HG03060 (cell line): ENCODE measurements around the gene NFIB.

Experiments
- ATAC-seq: cut with Tn5 transposase; IDR thresholded peaks from one replicate; pipeline ENCODE4 v1.9.1; 2021; ENCODE audit warnings: low read depth, moderate number of reproducible peaks; ENCODE audit not compliant: unreplicated experiment

Gene NFIB

GRCh38 chr9:14251154-14252071 is 62.5 kb downstream of the NFIB start:
- no peak for ATAC-seq

- no peak for ATAC-seq
Observed at GRCh38 chr9:14250794-14251153, 63.2 kb downstream of the NFIB start.

GRCh38 chr9:14249527-14249926 is 64.4 kb downstream of the NFIB start:
- no peak for ATAC-seq

DNA sequence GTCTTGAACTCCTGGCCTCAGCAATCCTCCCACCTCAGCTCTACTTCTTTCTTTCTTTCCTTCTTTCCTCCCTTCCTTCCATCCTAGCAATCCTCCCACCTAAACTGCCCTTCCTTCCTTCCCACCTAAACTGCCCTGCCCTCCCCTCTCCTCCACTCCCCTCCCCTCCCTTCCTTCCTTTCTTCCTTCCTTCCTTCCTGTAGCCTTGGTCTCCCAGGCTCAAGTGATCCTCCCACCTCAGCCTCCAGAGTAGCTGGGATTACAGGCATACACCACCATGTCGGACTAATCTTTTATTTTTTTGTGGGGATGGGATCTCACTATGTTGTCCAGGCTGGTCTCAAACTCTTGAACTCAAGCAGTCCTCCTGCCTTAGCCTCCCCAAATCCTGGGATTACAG is 65.8 kb downstream of the NFIB start:
- ATAC-seq: no peak

- no peak for ATAC-seq
Observed at GRCh38 chr9:14247577-14247976, 66.4 kb downstream of the NFIB start.

DNA sequence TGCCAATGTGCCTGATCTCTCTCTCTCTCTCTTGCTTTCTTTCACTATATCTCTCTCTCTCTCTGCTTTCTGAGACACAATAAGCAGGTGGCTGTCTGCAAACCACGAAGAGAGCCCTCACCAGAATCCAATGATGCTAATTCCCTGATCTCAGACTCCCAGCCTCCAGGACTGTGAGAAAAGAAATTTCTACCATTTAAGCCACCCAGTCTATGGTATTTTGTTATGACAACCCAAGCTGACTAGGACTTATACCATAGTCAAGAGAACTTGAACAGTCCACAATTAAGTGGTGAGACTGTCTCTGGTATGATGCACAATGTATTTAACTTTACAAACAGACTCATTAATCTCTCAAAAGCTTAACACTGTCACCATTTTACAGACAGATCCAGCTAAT is 67.0 kb downstream of the NFIB start:
- no peak for ATAC-seq

DNA sequence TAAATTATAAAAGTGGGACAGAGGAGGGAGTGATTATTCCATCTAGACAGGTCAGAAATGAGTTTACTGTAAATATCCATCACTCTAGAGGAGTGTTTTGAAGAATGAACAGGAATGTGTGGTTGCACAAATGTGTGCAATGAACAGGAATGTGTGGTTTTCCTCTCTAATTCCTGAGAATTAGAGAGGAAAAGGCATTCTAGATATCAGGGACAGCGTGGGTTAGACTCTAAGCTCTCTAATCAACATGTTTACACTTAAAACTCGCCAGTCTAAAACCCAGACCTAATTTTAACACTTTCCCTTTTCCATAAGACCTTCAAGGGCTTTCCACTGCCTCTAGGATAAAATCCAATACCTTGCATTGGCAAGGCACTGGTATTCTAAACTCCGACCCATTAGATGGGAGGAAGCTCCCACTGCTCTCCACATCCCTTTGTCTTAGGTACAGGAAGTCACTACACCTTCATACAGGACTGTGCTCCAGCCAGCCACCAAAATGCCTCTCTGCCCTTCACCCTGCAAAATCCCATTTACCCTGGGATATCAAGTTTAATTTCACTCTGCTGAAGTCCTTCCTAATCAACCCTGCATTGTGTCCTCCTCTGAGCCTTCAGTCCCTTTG is 67.9 kb downstream of the NFIB start:
- ATAC-seq: no peak

GRCh38 chr9:14243514-14244042 is 70.4 kb downstream of the NFIB start:
- ATAC-seq: no peak

DNA sequence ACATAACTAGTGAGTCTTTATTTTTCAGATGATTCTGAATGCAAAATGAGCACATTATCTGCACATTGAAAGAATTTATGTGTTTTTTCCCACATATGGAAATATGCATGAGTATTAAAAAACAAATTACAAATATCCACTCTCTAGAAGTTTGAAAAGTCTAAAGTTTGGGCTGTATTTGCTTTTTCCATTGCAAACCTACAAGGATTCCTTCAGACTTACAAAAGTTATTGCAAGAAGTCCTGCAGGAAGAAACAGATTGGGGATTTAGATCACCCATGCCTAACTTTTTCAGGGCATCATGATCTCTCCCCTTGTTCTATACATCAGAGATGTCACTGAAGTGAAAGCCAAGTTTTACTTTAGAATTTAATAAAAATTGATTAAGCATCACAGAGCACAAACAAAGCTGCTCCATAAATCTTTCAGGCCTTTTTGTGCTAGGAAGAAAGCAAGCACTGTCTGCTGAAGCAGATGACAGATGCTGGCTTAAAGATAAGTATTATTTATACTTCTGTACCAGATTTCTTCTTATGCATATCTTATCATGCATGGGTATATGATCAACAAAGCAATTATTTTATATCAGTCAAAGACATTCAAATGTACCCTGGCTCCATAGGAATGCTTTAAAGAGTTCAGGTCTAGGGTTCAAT is 71.7 kb downstream of the NFIB start:
- no peak for ATAC-seq

GRCh38 chr9:14240537-14240936 is 73.4 kb downstream of the NFIB start:
- no peak for ATAC-seq

GRCh38 chr9:14238518-14238917 is 75.4 kb downstream of the NFIB start:
- ATAC-seq: no peak

- no peak for ATAC-seq
Observed at GRCh38 chr9:14238079-14238478, 75.9 kb downstream of the NFIB start.

DNA sequence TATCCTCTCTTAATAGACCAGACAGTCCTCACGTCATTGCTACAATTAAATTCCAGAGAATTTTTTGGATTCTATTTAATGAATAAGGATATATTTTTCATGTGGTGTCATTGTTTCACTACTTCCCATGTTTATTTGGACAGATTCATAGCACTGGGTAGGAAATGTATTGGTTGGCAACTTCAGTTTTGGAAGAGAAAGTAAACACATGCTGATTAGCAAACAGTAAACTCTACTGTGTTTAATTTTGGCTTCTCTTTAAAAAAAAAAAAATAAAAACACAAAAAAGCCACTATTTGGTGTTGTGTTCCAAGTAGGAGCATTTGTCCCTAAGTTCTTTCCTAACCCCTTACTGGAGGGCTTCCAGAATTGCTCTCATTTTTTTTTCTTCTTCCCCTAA is 77.3 kb downstream of the NFIB start:
- no peak for ATAC-seq

- ATAC-seq: no peak
Observed at GRCh38 chr9:14232111-14232510, 81.8 kb downstream of the NFIB start.

DNA sequence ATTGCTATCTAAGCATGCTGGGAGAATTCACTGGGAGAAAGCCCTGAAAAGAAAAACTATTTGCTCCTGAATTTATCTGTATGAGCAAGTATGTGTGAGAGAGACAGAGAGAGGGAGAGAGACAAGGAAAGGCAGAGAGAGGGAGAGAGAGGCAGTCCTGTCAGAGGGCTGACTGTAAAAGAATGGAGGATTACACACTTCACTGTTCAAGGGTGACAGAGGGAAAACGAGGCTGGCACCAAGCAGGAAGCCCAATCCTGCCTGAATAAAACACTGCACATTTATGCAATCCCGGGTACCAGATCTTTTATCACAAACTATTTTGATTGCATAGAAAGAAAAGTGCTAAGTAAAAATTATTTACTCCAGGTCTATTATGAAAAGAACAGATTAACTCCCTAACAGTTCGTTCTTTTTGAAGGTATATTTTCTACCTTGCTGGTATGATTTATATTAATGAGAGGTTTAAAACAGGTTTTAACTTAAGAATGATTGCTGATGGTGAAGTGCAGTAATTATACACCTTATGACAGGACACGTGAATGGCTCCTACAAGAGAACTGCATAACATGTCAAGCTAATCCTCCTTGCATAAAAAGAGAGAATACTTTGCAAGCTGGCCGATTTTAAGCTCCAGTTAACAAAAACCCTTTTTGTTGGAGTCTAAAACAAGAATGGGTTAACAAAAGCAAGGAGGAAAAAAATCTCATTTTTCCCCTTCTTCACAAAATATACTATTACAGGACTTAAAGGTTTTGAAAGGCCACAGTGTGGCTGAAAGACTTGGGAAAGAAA is 82.5 kb downstream of the NFIB start:
- ATAC-seq: no peak

- ATAC-seq: no peak
Observed at GRCh38 chr9:14228602-14229001, 85.3 kb downstream of the NFIB start.

DNA sequence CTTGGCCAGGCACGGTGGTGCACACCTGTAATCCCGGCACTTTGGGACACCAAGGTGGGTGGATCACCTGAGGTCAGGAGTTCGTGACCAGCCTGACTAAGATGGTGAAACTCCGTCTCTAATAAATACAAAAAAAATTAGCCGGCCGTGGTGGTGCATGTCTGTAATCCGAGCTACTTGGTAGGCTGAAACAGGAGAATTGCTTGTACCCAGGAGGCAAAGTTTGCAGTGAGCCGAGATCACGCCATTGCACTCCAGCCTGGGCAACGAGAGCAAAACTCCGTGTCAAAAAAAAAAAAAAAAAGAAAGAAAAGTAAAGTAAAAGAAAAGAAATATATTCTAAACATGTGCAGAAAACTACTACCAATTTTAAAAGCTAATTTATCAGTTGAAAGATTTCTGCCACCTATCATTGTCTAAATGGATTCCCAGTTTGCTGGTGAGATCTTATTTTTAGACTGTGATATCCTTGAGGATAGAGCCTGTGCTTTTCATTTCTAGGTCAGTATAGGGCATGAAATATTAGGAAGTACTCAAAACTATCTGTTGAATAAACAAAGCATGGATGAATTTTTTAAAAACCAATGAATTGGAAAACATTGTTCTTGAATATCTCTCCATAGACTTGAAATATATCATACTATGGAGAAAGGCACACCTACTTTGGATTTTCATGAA is 86.9 kb downstream of the NFIB start:
- ATAC-seq: no peak

GRCh38 chr9:14223081-14223480 is 90.9 kb downstream of the NFIB start:
- no peak for ATAC-seq

DNA sequence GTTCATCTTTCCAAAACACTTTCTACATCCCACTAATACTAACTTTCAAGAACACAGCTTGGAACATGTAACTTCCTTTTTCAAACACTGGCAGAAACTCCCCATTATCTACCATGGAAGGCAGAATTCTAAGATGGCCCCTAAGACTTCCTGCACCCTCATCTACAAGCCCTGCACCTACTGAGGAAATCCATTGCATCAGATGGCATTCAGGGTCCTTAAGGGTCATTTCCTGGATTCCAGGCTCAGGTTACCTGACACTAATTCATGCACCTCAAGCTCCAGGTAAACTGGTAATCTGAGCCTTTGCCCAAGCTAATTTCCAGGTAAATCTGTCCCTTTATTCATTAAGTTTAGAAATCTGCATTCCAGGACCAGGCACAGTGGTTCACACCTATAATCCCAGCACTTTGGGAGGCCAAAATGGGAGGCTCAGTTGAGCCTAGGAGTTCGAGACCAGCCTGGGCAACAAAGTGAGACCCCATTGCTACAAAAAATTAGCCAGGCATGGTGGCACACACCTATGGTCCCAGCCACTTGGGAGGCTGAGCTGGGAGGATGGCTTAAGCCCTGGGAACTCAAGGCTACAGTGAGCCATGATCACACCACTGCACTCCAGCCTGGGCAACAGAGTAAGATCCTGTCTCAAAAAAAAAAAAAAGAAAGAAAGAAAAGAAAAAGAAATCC is 91.6 kb downstream of the NFIB start:
- no peak for ATAC-seq
